NCI-H1930 (cell line): ENCODE results near the gene RGS9BP.
"Not testable (repeated sequence)": the region's sequence is repeated elsewhere in the genome, so short reads cannot be mapped to it uniquely, and the experiment has no call there.

Experiments
- DNase-seq, 2 experiments: peaks; one replicate each; lab custom pipeline; 2025; lab: John Stamatoyannopoulos, UW

The RGS9BP gene

GRCh38 chr19:32695506-32695905, 19.9 kb downstream of the RGS9BP start:
- DNase-seq, result not testable (repeated sequence)

- DNase-seq, result not testable (repeated sequence)
Observed at GRCh38 chr19:32696771-32697170, 21.1 kb downstream of the RGS9BP start.

DNA sequence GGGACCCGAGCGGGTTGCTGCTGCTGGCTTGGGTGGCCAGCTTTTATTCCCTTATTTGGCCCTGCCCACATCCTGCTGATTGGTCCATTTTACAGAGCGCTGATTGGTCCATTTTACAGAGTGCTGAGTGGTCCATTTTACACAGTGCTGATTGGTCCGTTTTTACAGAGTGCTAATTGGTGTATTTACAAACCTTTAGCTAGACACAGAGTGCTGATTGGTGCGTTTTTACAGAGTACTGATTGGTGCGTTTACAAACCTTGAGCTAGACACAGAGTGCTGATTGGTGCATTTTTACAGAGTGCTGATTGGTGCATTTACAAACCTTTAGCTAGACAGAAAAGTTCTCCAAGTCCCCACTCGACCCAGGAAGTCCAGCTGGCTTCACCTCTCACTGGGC, 24.5 kb downstream of the RGS9BP start:
- DNase-seq, result not testable (repeated sequence)

GRCh38 chr19:32702010-32702409, 26.4 kb downstream of the RGS9BP start:
- no peak for DNase-seq

DNA sequence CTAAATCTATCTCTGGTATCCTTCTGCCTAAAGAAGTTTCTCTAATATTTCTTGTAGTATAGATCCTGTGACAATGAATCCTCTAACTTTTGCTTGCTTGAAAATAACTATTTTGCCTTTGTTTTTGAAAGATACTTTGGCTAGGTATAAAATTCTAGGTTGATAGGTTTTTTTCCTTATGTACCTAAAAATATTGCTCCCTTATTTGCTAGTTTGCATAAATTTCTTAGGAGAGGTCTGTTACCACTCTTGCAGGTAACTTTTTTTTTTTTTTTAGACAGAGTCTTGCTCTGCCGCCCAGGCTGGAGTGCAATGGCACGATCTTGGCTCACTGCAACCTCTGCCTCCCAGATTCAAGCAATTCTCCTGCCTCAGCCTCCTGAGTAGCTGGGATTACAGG, 28.4 kb downstream of the RGS9BP start:
- not testable (repeated sequence) for DNase-seq

DNA sequence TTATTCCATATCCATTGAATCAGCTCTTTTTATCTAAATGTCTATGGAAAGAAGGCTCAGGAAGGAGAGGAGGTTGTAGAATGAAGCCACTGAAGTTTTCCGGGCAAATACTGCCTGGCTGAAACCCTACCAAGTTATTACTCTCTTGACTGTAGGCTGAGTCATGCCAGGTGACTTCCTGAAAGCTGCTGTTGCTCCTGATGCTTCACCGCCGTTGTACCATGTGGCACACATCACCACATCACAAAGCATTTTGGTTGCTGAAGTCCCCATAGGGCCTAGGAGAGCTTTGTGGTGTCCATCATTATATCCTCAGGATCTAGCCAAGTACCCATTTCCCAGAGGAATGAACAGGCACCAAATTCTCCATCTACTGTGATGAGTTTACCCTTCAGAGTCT, 32.8 kb downstream of the RGS9BP start:
- no peak for DNase-seq

- DNase-seq, result no peak
Observed at GRCh38 chr19:32709032-32709431, 33.4 kb downstream of the RGS9BP start.

GRCh38 chr19:32711747-32712146, 36.1 kb downstream of the RGS9BP start:
- no peak for DNase-seq

DNA sequence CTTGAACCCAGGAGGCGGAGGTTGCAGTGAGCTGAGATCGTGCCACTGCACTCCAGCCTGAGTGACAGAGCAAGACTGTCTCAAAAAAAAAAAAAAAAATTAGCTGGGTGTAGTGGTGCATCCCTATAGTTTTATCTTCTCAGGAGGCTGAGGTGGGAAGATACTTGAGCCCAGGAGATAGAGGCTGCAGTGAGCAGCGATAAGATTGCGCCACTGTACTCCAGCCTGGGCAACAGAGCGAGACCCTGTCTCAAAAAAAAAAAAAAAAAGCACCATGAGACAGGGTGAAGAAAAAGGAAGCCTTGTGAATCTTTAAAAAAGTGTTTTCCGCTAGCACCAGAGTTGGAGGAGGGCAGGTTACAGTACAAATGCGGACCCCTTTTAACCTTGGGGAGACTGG, 40.6 kb downstream of the RGS9BP start:
- not testable (repeated sequence) for DNase-seq

GRCh38 chr19:32717496-32717895, 41.8 kb downstream of the RGS9BP start:
- DNase-seq, result no peak

- no peak for DNase-seq
Observed at GRCh38 chr19:32718286-32718685, 42.6 kb downstream of the RGS9BP start.

GRCh38 chr19:32719611-32720059, 44.0 kb downstream of the RGS9BP start, which contains the start of gene TDRD12:
TDRD12 (plus strand) TSS chr19:32719767; CDS start chr19:32720073, 306 bp downstream.
- DNase-seq, result no peak

DNA sequence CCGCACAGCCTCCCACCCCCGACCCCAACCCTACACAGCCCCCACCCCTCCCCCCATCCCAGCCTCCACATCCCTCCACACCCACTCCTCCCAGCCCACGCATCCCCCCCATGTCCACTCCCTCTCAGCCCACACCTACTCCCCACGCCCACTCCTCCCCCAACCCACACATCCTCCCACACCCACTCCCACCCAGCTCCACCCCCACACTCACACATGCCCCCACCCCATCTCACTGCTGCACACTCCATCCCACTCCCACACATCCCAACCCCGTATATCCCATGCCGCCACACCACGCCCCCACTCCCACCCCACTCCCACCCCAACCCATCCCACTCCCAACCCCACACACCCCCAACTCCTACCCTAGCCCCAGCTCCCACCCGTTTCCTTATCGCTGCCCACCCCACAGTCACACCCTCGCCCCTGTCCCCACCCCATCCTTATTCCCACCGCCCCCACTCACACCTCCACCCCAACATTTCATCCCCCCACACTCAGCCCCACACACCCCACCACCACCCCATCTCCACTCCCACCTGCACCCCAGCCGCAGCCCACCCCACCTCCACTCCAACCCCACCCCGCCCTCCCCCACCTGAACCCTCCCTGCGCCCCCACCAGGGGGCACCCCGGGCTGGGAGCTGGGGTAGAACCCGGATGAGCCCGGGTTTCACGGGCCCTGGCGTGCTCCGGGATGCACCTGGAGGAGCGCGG, 44.7 kb downstream of the RGS9BP start:
- no peak for DNase-seq

DNA sequence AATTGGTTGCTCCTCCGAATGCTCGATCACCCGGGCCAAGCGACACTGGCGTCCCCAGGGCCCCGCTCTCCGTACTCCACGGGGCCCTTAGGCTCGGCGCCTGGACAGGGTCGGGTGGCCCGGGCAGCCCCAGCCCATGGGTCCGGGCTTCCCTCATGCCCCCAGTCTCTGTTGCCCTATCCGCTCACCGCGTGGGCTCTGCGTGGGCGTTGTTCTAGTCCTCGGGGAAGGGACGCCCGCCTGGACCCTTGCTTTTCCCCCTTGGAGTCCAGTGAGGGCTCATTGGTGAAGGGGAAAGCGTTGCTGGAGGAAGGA, 45.2 kb downstream of the RGS9BP start:
- DNase-seq, result no peak
